ENCODE measurements around the gene TPD52L2. TPM values are rescaled to one million over a fixed set of nuclear protein-coding genes. Genes with fewer than 3 reads are reported as not detected.

The TPD52L2 gene
- total RNA-seq, 1 experiment from 2014 or later: 113 TPM

- in situ Hi-C loops (cut with HindIII; ENCODE audit: low pct_unique_long_range_greater_than_20kb, low sequenced_read_pairs) (no loop called here), intact Hi-C loops (cut with micrococcal nuclease; ENCODE audit: unreplicated experiment) (no loop called here)
- no TSS peak for BruUV-seq (replicated peaks)
- no peak for ATAC-seq
- Histone ChIP-seq H3K4me1 (ENCODE audit: control insufficient read depth, insufficient read depth, low read length) (no peaks in the 10 kb centered on the region), H3K9me3 (ENCODE audit: control insufficient read depth, insufficient read depth, low read depth, low read length) (no peaks in the 10 kb centered on the region), H3K27me3 (ENCODE audit: control insufficient read depth, insufficient read depth, low read length) (no peaks in the 10 kb centered on the region), H3K36me3 (ENCODE audit: control insufficient read depth, insufficient read depth, low read length) (peaks cover 5% of the 10 kb centered on the region; the same call in 1 of the 2 replicates), H3K4me3 (ENCODE audit: low read depth in 2 of 2, low read length in 2 of 2) (no peak overlapping the region), H3K27ac (ENCODE audit: low read length) (no peak overlapping the region)
- ChIA-PET CTCF (no interaction called here), POLR2A (no interaction called here)
- no peak for DNase-seq (ENCODE audit: low read depth, low spot score)
- TF ChIP-seq CTCF (IDR thresholded peaks at IDR 0.05): no peak
- no peak for TF ChIP-seq TCF7L2 (IDR thresholded peaks at IDR 0.05; ENCODE audit: low read depth, low read length)
- no peak for TF ChIP-seq REST (IDR thresholded peaks at IDR 0.05; ENCODE audit: insufficient read depth in 1 of 2, low read depth in 2 of 2, low read length in 1 of 2)
- TF ChIP-seq POLR2AphosphoS5 (IDR thresholded peaks at IDR 0.05; ENCODE audit: low read depth, low read length): no peak
- no peak for TF ChIP-seq SIN3A (IDR thresholded peaks at IDR 0.05; ENCODE audit: borderline replicate concordance, insufficient read depth, low read depth, low read length)
These were observed 18.1 kb downstream of the TPD52L2 start for GRCh38 chr20:63883201-63883593.

- H3K4me1 ChIP-seq (ENCODE audit: control insufficient read depth, insufficient read depth, low read length): no peaks in the 10 kb centered on the region
- DNase-seq (ENCODE audit: low read depth, low spot score) (no peak), ATAC-seq (no peak)
- ChIA-PET POLR2A (no interaction called here), CTCF (no interaction called here)
- TF ChIP-seq REST (IDR thresholded peaks at IDR 0.05; ENCODE audit: insufficient read depth in 1 of 2, low read depth in 2 of 2, low read length in 1 of 2) (no peak), SIN3A (IDR thresholded peaks at IDR 0.05; ENCODE audit: borderline replicate concordance, insufficient read depth, low read depth, low read length) (no peak), POLR2AphosphoS5 (IDR thresholded peaks at IDR 0.05; ENCODE audit: low read depth, low read length) (no peak), CTCF (IDR thresholded peaks at IDR 0.05) (no peak), TCF7L2 (IDR thresholded peaks at IDR 0.05; ENCODE audit: low read depth, low read length) (no peak)
- no peak overlapping the region for H3K27ac ChIP-seq (ENCODE audit: low read length)
- H3K9me3 ChIP-seq (ENCODE audit: control insufficient read depth, insufficient read depth, low read depth, low read length): no peaks in the 10 kb centered on the region
- intact Hi-C loops (cut with micrococcal nuclease; ENCODE audit: unreplicated experiment) (no loop called here), in situ Hi-C loops (cut with HindIII; ENCODE audit: low pct_unique_long_range_greater_than_20kb, low sequenced_read_pairs) (no loop called here)
- H3K4me3 ChIP-seq (ENCODE audit: low read depth in 2 of 2, low read length in 2 of 2): no peak overlapping the region
- H3K36me3 ChIP-seq (ENCODE audit: control insufficient read depth, insufficient read depth, low read length): peaks cover 7% of the 10 kb centered on the region; the same call in 1 of the 2 replicates
- no TSS peak for BruUV-seq (replicated peaks)
- H3K27me3 ChIP-seq (ENCODE audit: control insufficient read depth, insufficient read depth, low read length): no peaks in the 10 kb centered on the region
These were observed 19.6 kb downstream of the TPD52L2 start for GRCh38 chr20:63884506-63885263.
